ENCODE results near the gene KIAA1328.

- no peak for TF ChIP-seq SIN3A (IDR thresholded peaks at IDR 0.05; ENCODE audit: borderline replicate concordance, insufficient read depth, low read depth, low read length)
- no peak for TF ChIP-seq CTCF (IDR thresholded peaks at IDR 0.05)
- TF ChIP-seq TCF7L2 (IDR thresholded peaks at IDR 0.05; ENCODE audit: low read depth, low read length), result no peak
- no peak for TF ChIP-seq POLR2AphosphoS5 (IDR thresholded peaks at IDR 0.05; ENCODE audit: low read depth, low read length)
Measured at GRCh38 chr18:37064187-37064586, 235.3 kb downstream of the KIAA1328 start.
